GM19193 (cell line): ENCODE results near the gene SF3B6.

Experiments
- POLR2A ChIP-seq: IDR thresholded peaks from 4 replicates; pipeline ENCODE4 v1.6.1; 2011; ENCODE audit not compliant: insufficient read depth, insufficient read length; ENCODE audit errors: extremely low read depth

SF3B6 gene

GRCh38 chr2:24104906-24105305 is 28.8 kb upstream of the SF3B6 start:
- no peak for TF ChIP-seq POLR2A

GRCh38 chr2:24104110-24104650 is 28.1 kb upstream of the SF3B6 start:
- no peak for TF ChIP-seq POLR2A

GRCh38 chr2:24102677-24103076 is 26.6 kb upstream of the SF3B6 start:
- TF ChIP-seq POLR2A, result no peak

GRCh38 chr2:24101992-24102391 is 25.9 kb upstream of the SF3B6 start:
- TF ChIP-seq POLR2A, result no peak

GRCh38 chr2:24088821-24089359 is 12.8 kb upstream of the SF3B6 start:
- no peak for TF ChIP-seq POLR2A

- TF ChIP-seq POLR2A, result no peak
These were observed 10.9 kb upstream of the SF3B6 start for GRCh38 chr2:24087032-24087431.

- TF ChIP-seq POLR2A, result no peak
These were observed 10.1 kb upstream of the SF3B6 start for GRCh38 chr2:24086241-24086640.

- no peak for TF ChIP-seq POLR2A
These were observed 9.0 kb upstream of the SF3B6 start for GRCh38 chr2:24085200-24085489.

GRCh38 chr2:24084386-24085199 is 8.5 kb upstream of the SF3B6 start, which contains the start of gene TP53I3:
Gene TP53I3, minus strand, starts transcription at chr2:24084834. Its CDS starts 508 bp downstream, at chr2:24084326.
- no peak for TF ChIP-seq POLR2A

- TF ChIP-seq POLR2A, result peak; percentile 77
These were observed 7.7 kb upstream of the SF3B6 start for GRCh38 chr2:24083567-24084385.

GRCh38 chr2:24082787-24083566 is 6.9 kb upstream of the SF3B6 start:
- TF ChIP-seq POLR2A, result no peak

- TF ChIP-seq POLR2A, result no peak
These were observed 4.6 kb upstream of the SF3B6 start for GRCh38 chr2:24080701-24081100.

- TF ChIP-seq POLR2A, result no peak
These were observed 1.8 kb upstream of the SF3B6 start for GRCh38 chr2:24077879-24078278.

- no peak for TF ChIP-seq POLR2A
These were observed 1.4 kb upstream of the SF3B6 start for GRCh38 chr2:24077535-24077877.

GRCh38 chr2:24076849-24077534 is 866 bp upstream of the SF3B6 start:
- peak; percentile 8 for TF ChIP-seq POLR2A

GRCh38 chr2:24075259-24075658 is 867 bp downstream of the SF3B6 start:
- no peak for TF ChIP-seq POLR2A
